GM12892 (cell line): ENCODE data around the gene GMEB1.

ENCODE experiments used
- POLR2A ChIP-seq: IDR thresholded peaks from 2 replicates; pipeline ENCODE4 v1.6.1; 2011; ENCODE audit warnings: low read depth, low read length, control low read depth
- TAF1 ChIP-seq: IDR thresholded peaks from 2 replicates; pipeline ENCODE4 v1.6.1; 2011; ENCODE audit warnings: low read depth, mild to moderate bottlenecking, control low read depth, low read length, borderline replicate concordance

GRCh38 chr1:28703629-28704028 is 35.0 kb downstream of the GMEB1 start:
- TF ChIP-seq TAF1: no peak
- TF ChIP-seq POLR2A: no peak
